ENCODE data around the gene TTC28.

TTC28 gene

GRCh38 chr22:28151151-28151816 is 528.4 kb downstream of the TTC28 start:
- Mint-ChIP-seq H3K4me1 (no peaks in the 10 kb centered on the region), H3K36me3 (no peaks in the 10 kb centered on the region)
- DNase-seq = no peak

GRCh38 chr22:28148816-28149465 is 530.7 kb downstream of the TTC28 start:
- no peaks in the 10 kb centered on the region for H3K4me1 Mint-ChIP-seq
- no peak overlapping the region for H3K27ac Mint-ChIP-seq
- no peaks in the 10 kb centered on the region for H3K36me3 Mint-ChIP-seq
- no peak overlapping the region for H3K4me3 Mint-ChIP-seq
- DNase-seq = no peak
- H3K9me3 Mint-ChIP-seq = no peaks in the 10 kb centered on the region
- H3K27me3 Mint-ChIP-seq = no peaks in the 10 kb centered on the region
- CTCF ChIA-PET = no interaction called here

More at GRCh38 chr22:28151151-28151816, 528.4 kb downstream of the TTC28 start:
- no peak overlapping the region for H3K27ac Mint-ChIP-seq
- no peak overlapping the region for H3K4me3 Mint-ChIP-seq
- H3K27me3 Mint-ChIP-seq = no peaks in the 10 kb centered on the region
- no peaks in the 10 kb centered on the region for H3K9me3 Mint-ChIP-seq
- CTCF ChIA-PET = no interaction called here

DNA sequence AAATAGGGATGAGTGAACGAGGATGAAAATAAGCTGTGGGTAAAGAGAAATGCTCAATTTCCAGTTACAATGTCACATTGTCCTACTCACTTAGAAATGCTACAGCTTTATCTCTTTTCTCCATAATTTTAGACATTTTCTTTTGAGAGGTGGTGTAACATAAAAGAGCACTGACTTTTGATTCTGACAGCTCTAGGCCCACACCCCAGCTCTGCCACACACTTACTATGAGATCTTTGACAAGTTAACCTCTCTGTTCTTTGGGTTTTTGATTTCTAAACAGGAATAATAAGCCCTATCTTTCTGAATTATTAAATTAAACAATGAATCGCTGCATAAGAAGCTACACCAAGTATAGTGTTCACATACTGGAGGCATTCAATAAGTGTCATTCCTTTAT is 532.2 kb downstream of the TTC28 start:
- CTCF ChIA-PET = no interaction called here
- Mint-ChIP-seq H3K9me3 (no peaks in the 10 kb centered on the region), H3K36me3 (no peaks in the 10 kb centered on the region), H3K4me3 (no peak overlapping the region), H3K4me1 (no peaks in the 10 kb centered on the region), H3K27ac (no peak overlapping the region), H3K27me3 (no peaks in the 10 kb centered on the region)
- no peak for DNase-seq

DNA sequence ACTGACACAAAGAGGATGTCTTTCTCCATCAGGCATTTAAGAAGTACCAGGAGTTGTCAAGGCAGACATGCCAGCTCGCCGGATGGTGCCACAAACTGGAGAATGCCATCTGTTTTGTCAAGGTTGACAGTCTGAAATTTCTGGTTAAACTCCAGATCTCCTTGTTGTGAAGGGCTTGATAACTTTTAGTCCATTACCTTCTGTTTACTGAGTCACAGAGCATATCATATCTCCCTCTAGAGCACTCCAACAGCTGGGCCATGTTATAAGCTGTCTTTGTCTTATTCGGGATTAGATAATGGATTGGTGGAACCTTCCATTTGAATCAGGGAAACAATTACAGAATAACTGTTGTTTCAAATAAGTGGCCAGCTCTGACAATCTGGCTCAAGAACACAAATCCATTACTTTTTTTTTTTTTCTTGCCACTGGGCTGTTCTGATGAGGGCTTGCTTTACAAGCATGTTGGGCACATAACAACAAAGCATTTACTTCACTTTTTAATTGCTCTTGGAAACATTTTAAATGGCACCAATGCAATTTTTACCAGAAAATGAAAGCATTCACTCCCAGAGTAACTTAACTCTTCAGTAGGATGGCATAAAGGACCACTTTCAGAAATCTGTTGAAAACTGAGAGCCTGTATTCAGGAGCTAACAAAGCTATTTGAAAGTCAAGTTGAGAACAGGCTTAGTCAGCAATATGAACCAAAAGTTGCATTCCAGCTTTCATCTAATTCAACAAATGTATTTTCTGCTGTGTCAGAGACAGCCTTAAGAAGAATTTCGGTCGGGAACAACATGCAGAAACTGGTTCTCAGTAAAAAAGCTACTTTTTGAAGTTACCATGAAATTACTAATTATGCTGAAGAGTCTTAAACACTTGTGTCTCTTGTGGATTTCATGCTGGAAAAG is 533.0 kb downstream of the TTC28 start:
- H3K36me3 Mint-ChIP-seq = no peaks in the 10 kb centered on the region
- DNase-seq = no peak
- no peak overlapping the region for H3K27ac Mint-ChIP-seq
- CTCF ChIA-PET = no interaction called here
- no peaks in the 10 kb centered on the region for H3K4me1 Mint-ChIP-seq
- H3K4me3 Mint-ChIP-seq = no peak overlapping the region
- H3K9me3 Mint-ChIP-seq = no peaks in the 10 kb centered on the region
- no peaks in the 10 kb centered on the region for H3K27me3 Mint-ChIP-seq

DNA sequence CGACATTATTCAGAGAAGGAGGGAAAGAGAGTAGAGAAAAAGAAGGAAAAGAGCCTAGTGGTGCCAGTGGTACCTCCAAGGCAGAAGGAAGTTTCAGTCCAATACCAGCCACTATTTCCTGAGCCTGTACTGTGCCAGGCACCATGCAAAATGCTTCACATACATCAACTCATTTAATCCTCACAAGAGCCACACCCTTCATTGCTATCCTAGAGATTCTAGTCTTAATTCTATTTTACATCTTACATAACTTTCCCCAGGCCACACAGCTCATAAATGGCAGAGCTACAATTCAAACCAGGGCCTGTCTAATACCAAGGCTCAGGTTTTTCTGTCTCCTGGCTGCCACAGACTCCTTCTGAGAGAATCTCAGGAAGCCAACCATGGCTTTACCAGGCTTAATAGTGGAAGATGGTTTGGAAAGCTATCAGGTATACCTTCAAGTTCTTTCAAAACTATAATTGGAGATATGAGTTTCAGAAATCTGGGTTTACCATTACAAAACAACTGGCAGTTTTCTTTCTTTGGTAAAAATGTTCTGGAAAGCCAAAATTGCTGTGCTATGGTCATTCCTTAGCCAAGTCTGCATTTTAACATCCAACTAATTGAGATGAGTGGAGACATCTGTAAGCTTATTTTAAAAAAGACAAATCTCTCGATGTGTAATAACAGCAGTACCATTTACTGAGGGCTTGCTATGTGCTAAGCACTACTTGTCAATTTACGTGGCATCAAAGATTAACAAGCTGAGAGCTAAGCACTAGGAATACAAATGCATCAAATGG is 535.5 kb downstream of the TTC28 start:
- Mint-ChIP-seq H3K27ac (no peak overlapping the region), H3K9me3 (no peaks in the 10 kb centered on the region), H3K27me3 (peaks cover 4% of the 10 kb centered on the region), H3K4me3 (no peak overlapping the region), H3K4me1 (no peaks in the 10 kb centered on the region), H3K36me3 (no peaks in the 10 kb centered on the region)
- no peak for DNase-seq
- CTCF ChIA-PET = no interaction called here

- Mint-ChIP-seq H3K27ac (no peak overlapping the region), H3K4me3 (no peak overlapping the region), H3K4me1 (no peaks in the 10 kb centered on the region), H3K27me3 (peaks cover 4% of the 10 kb centered on the region), H3K36me3 (no peaks in the 10 kb centered on the region), H3K9me3 (no peaks in the 10 kb centered on the region)
- CTCF ChIA-PET = no interaction called here
- no peak for DNase-seq
Observed at GRCh38 chr22:28143241-28143865, 536.3 kb downstream of the TTC28 start.

DNA sequence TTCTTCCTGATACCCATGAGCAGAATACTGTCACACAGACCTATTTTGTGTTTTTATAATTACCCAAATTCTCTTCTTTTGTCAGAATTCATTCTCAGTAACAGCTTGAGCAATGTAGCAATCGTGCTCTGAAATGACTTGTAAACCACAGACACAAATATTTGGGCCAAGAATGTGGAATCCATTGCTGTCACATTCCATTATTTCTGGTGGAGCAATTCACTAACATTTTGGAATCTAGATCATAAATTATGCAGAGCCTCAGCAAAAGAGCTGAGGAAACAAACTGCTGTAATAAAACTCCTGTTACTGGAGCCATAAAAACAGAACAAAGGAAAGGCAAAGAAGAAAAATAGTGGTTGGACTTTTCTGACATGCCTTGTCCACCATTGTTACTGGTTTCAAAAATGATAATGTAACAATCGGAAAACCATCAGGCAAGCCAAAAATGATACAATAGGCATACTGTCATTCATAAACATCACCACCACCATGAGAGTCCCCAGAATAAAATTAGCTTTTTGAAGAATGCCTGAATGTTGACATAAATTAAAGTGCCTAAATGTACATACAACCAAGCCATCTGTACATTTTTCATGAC is 537.2 kb downstream of the TTC28 start:
- DNase-seq = no peak
- peaks cover 4% of the 10 kb centered on the region for H3K27me3 Mint-ChIP-seq
- CTCF ChIA-PET = no interaction called here
- no peaks in the 10 kb centered on the region for H3K4me1 Mint-ChIP-seq
- H3K9me3 Mint-ChIP-seq = no peaks in the 10 kb centered on the region
- no peaks in the 10 kb centered on the region for H3K36me3 Mint-ChIP-seq
- no peak overlapping the region for H3K4me3 Mint-ChIP-seq
- no peak overlapping the region for H3K27ac Mint-ChIP-seq

GRCh38 chr22:28141614-28142013 is 538.0 kb downstream of the TTC28 start:
- H3K27me3 Mint-ChIP-seq = peaks cover 4% of the 10 kb centered on the region
- H3K9me3 Mint-ChIP-seq = no peaks in the 10 kb centered on the region
- CTCF ChIA-PET = no interaction called here

DNA sequence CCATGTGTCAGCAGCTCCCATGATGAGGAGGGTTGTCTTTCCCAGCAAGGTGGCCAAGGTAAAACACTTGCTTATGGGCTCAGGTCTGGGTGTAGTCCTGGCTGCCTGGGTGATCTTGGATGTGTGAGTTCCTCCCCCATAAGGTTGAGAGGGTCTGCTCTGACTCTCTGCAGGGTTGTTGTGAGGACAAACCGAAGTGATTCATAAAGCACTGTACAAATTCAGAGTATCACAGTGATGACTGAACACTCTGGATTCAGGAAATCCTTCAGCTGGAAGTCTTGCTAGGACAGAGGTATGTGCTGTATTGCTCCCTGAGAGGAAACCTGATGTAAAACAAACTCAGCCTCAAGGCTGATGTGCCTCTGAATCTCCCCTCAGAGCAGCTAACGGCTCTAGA is 539.7 kb downstream of the TTC28 start:
- H3K4me3 Mint-ChIP-seq = no peak overlapping the region
- CTCF ChIA-PET = interaction anchor here (0.5 kb wide), 1 partner anchor 328 kb away, joined by 3 read pairs; no protein-coding TSS in a partner anchor
- H3K27ac Mint-ChIP-seq = no peak overlapping the region
- H3K4me1 Mint-ChIP-seq = no peaks in the 10 kb centered on the region
- H3K27me3 Mint-ChIP-seq = peaks cover 4% of the 10 kb centered on the region
- no peaks in the 10 kb centered on the region for H3K9me3 Mint-ChIP-seq
- H3K36me3 Mint-ChIP-seq = no peaks in the 10 kb centered on the region
- DNase-seq = no peak

More at GRCh38 chr22:28141614-28142013, 538.0 kb downstream of the TTC28 start:
- Mint-ChIP-seq H3K4me1 (no peaks in the 10 kb centered on the region), H3K36me3 (no peaks in the 10 kb centered on the region), H3K27ac (no peak overlapping the region), H3K4me3 (no peak overlapping the region)
- no peak for DNase-seq

DNA sequence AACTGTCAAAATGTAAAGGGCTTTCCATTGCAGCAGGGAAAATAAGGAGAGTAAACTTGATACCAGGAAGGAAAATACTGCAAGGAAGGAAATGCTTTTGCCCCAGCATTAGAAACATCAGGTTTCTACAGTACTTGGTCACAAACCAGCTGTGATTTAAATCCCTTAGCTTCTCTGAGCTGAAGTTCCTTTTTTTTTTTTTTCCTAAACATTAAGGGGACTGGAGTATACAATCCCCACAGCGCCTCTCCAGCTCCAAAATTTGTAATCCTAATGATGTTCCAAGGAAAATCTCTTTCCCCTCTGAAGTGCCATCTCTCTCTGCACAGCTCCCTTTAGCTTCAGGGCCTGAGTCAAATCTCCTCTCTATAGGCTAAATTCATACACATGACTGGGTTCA is 540.1 kb downstream of the TTC28 start:
- no peaks in the 10 kb centered on the region for H3K9me3 Mint-ChIP-seq
- no peak overlapping the region for H3K4me3 Mint-ChIP-seq
- DNase-seq = no peak
- H3K27ac Mint-ChIP-seq = no peak overlapping the region
- no peaks in the 10 kb centered on the region for H3K4me1 Mint-ChIP-seq
- CTCF ChIA-PET = interaction anchor here (0.5 kb wide), 1 partner anchor 329 kb away, joined by 3 read pairs; no protein-coding TSS in a partner anchor
- no peaks in the 10 kb centered on the region for H3K36me3 Mint-ChIP-seq
- H3K27me3 Mint-ChIP-seq = peaks cover 4% of the 10 kb centered on the region

GRCh38 chr22:28137036-28137435 is 542.6 kb downstream of the TTC28 start:
- no peak overlapping the region for H3K4me3 Mint-ChIP-seq
- peaks cover 4% of the 10 kb centered on the region for H3K27me3 Mint-ChIP-seq
- CTCF ChIA-PET = no interaction called here
- H3K4me1 Mint-ChIP-seq = no peaks in the 10 kb centered on the region
- H3K9me3 Mint-ChIP-seq = no peaks in the 10 kb centered on the region
- no peak overlapping the region for H3K27ac Mint-ChIP-seq
- no peaks in the 10 kb centered on the region for H3K36me3 Mint-ChIP-seq
- DNase-seq = no peak

- Mint-ChIP-seq H3K27me3 (no peaks in the 10 kb centered on the region), H3K4me1 (no peaks in the 10 kb centered on the region), H3K27ac (no peak overlapping the region), H3K4me3 (no peak overlapping the region), H3K9me3 (no peaks in the 10 kb centered on the region), H3K36me3 (no peaks in the 10 kb centered on the region)
- no peak for DNase-seq
- CTCF ChIA-PET = no interaction called here
Observed at GRCh38 chr22:28132466-28132865, 547.2 kb downstream of the TTC28 start.

GRCh38 chr22:28129319-28129962 is 550.2 kb downstream of the TTC28 start:
- no peak overlapping the region for H3K27ac Mint-ChIP-seq
- DNase-seq = no peak
- H3K4me3 Mint-ChIP-seq = no peak overlapping the region
- no peaks in the 10 kb centered on the region for H3K4me1 Mint-ChIP-seq
- H3K9me3 Mint-ChIP-seq = no peaks in the 10 kb centered on the region
- H3K27me3 Mint-ChIP-seq = no peaks in the 10 kb centered on the region
- CTCF ChIA-PET = no interaction called here
- H3K36me3 Mint-ChIP-seq = no peaks in the 10 kb centered on the region
